Measurements from ENCODE around the gene VEPH1. TPM values are rescaled to one million over a fixed set of nuclear protein-coding genes. Genes with fewer than 3 reads are reported as not detected.

The VEPH1 gene
- total RNA-seq, 1 donor from 2014 or later = 6.4 TPM

Other genes with a start within 250 kb of the VEPH1 start
- gene PTX3, start 66.6 kb downstream of the VEPH1 start, total RNA-seq = 24.6 TPM

All from skin of body (tissue), 1 donor.